GM23338 (cell line): Measurements from ENCODE around the gene RNF180. TPM values are rescaled to one million over a fixed set of nuclear protein-coding genes. Genes with fewer than 3 reads are reported as not detected.

Source experiments
- polyA plus RNA-seq: library from polyadenylated mRNA; unstranded; fragments of >200 nt; fragmentation: Nextera tagmentation; extraction: Ambion mirVana; gene quantifications from 2 replicates; pipeline ENCODE4 v1.2.1, GENCODE V29; 2016
- total RNA-seq: library from RNA; depleted of rRNA; stranded (reverse); fragments of >200 nt; shearing (Covaris generic); gene quantifications from 2 replicates; pipeline ENCODE4 v1.2.3, GENCODE V29; 2014; rRNA removed
- TF ChIP-seq, protein P1 (sequence below): fragments of 250-450 bp; sonication (Bioruptor Pico); IDR thresholded peaks from 2 replicates; pipeline ENCODE4 v1.5.0; 2020; ENCODE audit warnings: mild to moderate bottlenecking, moderate library complexity

Gene RNF180
- total and polyA plus RNA-seq, 2 experiments from 2014 or later, result 2.0 to 4.2 TPM

- TF ChIP-seq, protein P1, sequence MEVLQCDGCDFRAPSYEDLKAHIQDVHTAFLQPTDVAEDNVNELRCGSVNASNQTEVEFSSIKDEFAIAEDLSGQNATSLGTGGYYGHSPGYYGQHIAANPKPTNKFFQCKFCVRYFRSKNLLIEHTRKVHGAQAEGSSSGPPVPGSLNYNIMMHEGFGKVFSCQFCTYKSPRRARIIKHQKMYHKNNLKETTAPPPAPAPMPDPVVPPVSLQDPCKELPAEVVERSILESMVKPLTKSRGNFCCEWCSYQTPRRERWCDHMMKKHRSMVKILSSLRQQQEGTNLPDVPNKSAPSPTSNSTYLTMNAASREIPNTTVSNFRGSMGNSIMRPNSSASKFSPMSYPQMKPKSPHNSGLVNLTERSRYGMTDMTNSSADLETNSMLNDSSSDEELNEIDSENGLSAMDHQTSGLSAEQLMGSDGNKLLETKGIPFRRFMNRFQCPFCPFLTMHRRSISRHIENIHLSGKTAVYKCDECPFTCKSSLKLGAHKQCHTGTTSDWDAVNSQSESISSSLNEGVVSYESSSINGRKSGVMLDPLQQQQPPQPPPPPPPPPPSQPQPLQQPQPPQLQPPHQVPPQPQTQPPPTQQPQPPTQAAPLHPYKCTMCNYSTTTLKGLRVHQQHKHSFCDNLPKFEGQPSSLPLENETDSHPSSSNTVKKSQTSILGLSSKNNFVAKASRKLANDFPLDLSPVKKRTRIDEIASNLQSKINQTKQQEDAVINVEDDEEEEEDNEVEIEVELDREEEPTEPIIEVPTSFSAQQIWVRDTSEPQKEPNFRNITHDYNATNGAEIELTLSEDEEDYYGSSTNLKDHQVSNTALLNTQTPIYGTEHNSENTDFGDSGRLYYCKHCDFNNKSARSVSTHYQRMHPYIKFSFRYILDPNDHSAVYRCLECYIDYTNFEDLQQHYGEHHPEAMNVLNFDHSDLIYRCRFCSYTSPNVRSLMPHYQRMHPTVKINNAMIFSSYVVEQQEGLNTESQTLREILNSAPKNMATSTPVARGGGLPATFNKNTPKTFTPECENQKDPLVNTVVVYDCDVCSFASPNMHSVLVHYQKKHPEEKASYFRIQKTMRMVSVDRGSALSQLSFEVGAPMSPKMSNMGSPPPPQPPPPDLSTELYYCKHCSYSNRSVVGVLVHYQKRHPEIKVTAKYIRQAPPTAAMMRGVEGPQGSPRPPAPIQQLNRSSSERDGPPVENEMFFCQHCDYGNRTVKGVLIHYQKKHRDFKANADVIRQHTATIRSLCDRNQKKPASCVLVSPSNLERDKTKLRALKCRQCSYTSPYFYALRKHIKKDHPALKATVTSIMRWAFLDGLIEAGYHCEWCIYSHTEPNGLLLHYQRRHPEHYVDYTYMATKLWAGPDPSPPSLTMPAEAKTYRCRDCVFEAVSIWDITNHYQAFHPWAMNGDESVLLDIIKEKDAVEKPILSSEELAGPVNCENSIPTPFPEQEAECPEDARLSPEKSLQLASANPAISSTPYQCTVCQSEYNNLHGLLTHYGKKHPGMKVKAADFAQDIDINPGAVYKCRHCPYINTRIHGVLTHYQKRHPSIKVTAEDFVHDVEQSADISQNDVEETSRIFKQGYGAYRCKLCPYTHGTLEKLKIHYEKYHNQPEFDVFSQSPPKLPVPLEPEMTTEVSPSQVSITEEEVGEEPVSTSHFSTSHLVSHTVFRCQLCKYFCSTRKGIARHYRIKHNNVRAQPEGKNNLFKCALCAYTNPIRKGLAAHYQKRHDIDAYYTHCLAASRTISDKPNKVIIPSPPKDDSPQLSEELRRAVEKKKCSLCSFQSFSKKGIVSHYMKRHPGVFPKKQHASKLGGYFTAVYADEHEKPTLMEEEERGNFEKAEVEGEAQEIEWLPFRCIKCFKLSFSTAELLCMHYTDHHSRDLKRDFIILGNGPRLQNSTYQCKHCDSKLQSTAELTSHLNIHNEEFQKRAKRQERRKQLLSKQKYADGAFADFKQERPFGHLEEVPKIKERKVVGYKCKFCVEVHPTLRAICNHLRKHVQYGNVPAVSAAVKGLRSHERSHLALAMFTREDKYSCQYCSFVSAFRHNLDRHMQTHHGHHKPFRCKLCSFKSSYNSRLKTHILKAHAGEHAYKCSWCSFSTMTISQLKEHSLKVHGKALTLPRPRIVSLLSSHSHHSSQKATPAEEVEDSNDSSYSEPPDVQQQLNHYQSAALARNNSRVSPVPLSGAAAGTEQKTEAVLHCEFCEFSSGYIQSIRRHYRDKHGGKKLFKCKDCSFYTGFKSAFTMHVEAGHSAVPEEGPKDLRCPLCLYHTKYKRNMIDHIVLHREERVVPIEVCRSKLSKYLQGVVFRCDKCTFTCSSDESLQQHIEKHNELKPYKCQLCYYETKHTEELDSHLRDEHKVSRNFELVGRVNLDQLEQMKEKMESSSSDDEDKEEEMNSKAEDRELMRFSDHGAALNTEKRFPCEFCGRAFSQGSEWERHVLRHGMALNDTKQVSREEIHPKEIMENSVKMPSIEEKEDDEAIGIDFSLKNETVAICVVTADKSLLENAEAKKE, result no peak
Measured at GRCh38 chr5:64418013-64418412, 252.4 kb downstream of the RNF180 start (continued).

Other genes with a start within 250 kb of the RNF180 start
- gene HTR1A, start 203.4 kb upstream of the RNF180 start, total RNA-seq, result 2.3 and 4.7 TPM in 2 replicates
- gene HTR1A, start 203.4 kb upstream of the RNF180 start, polyA plus RNA-seq, result 0.92 and 1.1 TPM in 2 replicates